Activated T-cell treated with anti-CD3 and anti-CD28 coated beads, Interleukin-2, amount 50 U/mL, for 72 hours (primary cell): Measurements from ENCODE around the gene ANKRD61. TPM values are rescaled to one million over a fixed set of nuclear protein-coding genes. Genes with fewer than 3 reads are reported as not detected.
A peak's percentile ranks its signal among the peaks of the same experiment; 100 is the strongest.

ENCODE experiments used
- ATAC-seq, 2 donors: fragments of 150-1000 bp; cut with Tn5 transposase; replicated peaks in 1 of 2; 2 replicates each; pipeline ENCODE4 v1.10.0; 2021; ENCODE audit warnings: moderate library complexity in 2 of 2, mild to moderate bottlenecking in 1 of 2
- DNase-seq, 2 donors: peaks; one replicate each; pipeline ENCODE4 v3.0.0; 2021 to 2022; ENCODE audit warnings: mixed read lengths in 1 of 2
- H3K27ac Mint-ChIP-seq: one replicate; pipeline ENCODE4 v1.8.0; 2022; ENCODE audit warnings: mild to moderate bottlenecking, moderate library complexity, mixed read lengths
- H3K27me3 Mint-ChIP-seq: one replicate; pipeline ENCODE4 v1.8.0; 2022; ENCODE audit warnings: low read depth, mixed read lengths
- H3K36me3 Mint-ChIP-seq, 2 donors: one replicate each; pipeline ENCODE4 v1.8.0; 2022; ENCODE audit warnings: mixed read lengths in 2 of 2, mild to moderate bottlenecking in 1 of 2; ENCODE audit not compliant: insufficient read depth in 2 of 2
- H3K4me1 Mint-ChIP-seq: one replicate; pipeline ENCODE4 v1.8.0; 2022; ENCODE audit warnings: low read depth, mixed read lengths
- H3K4me3 Mint-ChIP-seq, 2 donors: one replicate each; pipeline ENCODE4 v1.8.0; 2022; ENCODE audit warnings: mild to moderate bottlenecking in 2 of 2, mixed read lengths in 2 of 2, moderate library complexity in 2 of 2
- H3K9me3 Mint-ChIP-seq, 2 donors: one replicate each; pipeline ENCODE4 v1.8.0; 2022; ENCODE audit warnings: mixed read lengths in 2 of 2
- total RNA-seq, 2 donors: library from RNA; stranded (reverse); gene quantifications; one replicate each; pipeline ENCODE4 v1.2.3, GENCODE V29; 2022

Gene ANKRD61
- total RNA-seq, 2 donors from 2014 or later = not detected

GRCh38 chr7:6020371-6021286 is 10.5 kb upstream of the ANKRD61 start:
- Mint-ChIP-seq H3K4me1 (peaks cover 14% of the 10 kb centered on the region), H3K9me3 (no peaks in the 10 kb centered on the region), H3K27ac (peak overlapping the region; percentile 86), H3K4me3 (no peak overlapping the region), H3K27me3 (no peaks in the 10 kb centered on the region), H3K36me3 (peaks cover 18 to 46% of the 10 kb centered on the region in 2 donors)
- DNase-seq = no peak
- no peak for ATAC-seq

DNA sequence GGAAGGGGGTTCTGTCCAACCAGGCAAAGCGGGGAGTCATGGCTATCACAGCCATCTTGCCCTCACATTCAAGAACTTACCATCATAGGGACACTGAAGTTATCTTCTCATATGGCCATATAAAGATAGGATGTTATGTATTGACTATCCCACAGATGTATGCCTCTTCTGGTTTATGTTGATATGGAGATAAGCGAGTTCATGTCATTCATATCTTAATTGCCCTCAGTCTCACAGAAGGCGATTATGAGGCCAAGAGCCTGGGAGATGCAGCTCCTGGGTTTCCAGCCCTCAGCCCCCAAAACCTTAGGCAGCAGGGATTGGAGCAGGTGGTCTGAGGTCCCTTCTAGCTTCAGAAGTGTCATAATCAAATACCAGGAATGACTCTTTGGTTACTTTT is 8.5 kb upstream of the ANKRD61 start:
- H3K27ac Mint-ChIP-seq = no peak overlapping the region
- peaks cover 14 to 42% of the 10 kb centered on the region in 2 donors for H3K36me3 Mint-ChIP-seq
- ATAC-seq (no peak), DNase-seq (no peak)
- H3K27me3 Mint-ChIP-seq = no peaks in the 10 kb centered on the region
- H3K4me3 Mint-ChIP-seq = no peak overlapping the region
- H3K9me3 Mint-ChIP-seq = no peaks in the 10 kb centered on the region
- H3K4me1 Mint-ChIP-seq = peaks cover 18% of the 10 kb centered on the region

DNA sequence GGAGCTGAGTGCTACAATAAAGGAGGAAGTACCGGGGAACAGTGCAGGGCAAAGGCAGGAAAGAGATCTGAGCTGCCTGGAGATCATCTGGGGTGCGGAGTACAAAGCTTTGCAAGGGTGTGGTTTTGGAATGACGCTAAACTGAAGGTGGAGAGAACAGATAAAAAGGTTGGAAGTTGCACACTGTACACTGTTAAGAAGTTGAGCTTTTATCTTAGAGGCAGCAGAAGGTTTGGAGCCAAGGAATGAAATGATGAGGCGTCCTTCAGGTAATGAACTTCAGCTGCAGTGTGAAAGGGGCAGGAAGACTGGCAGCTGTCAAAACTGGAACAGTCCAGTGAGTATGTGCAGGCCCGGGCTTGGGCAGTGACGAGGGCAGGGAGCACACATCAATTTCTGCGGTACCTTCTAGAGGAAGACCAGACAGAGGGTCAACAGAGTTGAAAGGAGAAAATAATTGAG is 7.2 kb upstream of the ANKRD61 start:
- Mint-ChIP-seq H3K9me3 (no peaks in the 10 kb centered on the region), H3K36me3 (peaks cover 13 to 39% of the 10 kb centered on the region in 2 donors), H3K4me3 (no peak overlapping the region), H3K27me3 (no peaks in the 10 kb centered on the region), H3K27ac (peak overlapping the region; percentile 71), H3K4me1 (peaks cover 18% of the 10 kb centered on the region)
- no peak for ATAC-seq
- no peak for DNase-seq

- Mint-ChIP-seq H3K27ac (peak overlapping the region; percentile 93), H3K36me3 (peaks cover 8 to 30% of the 10 kb centered on the region in 2 donors), H3K4me1 (peaks cover 18% of the 10 kb centered on the region), H3K27me3 (no peaks in the 10 kb centered on the region), H3K9me3 (no peaks in the 10 kb centered on the region), H3K4me3 (peak overlapping the region; percentile 73 to 77)
- ATAC-seq = peak; percentile 91 to 99
- DNase-seq = peak; percentile 72 to 80
Measured at GRCh38 chr7:6026011-6026819, 5.0 kb upstream of the ANKRD61 start.

DNA sequence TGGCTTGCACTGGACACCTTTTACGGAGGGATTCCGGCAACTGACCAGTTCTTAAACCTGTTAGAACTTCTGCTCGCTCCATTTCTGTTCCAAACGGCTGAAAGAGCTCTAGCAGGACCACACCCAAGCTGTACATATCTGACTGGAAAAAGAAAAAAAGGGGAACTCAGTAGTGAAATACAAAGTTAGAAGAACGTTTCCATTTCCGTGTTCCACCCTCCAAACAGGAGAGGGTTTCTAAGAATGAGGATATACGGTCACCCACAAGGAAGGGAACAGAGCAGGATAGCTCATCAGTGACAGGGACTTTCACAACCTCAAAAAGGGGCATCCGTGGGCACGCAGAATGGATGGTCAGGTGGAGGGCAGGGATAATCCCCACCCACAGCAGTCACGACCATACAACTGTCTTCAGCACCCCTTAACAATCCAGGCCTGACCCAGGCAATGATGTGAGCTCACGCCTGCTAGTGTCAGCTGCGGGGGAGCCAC is 4.3 kb upstream of the ANKRD61 start:
- Mint-ChIP-seq H3K27ac (peak overlapping the region; percentile 93), H3K4me3 (peak overlapping the region; percentile 73 to 77), H3K36me3 (peaks cover 11 to 27% of the 10 kb centered on the region in 2 donors), H3K27me3 (no peaks in the 10 kb centered on the region), H3K9me3 (no peaks in the 10 kb centered on the region), H3K4me1 (peaks cover 24% of the 10 kb centered on the region)
- DNase-seq (no peak), ATAC-seq (peak in 1 of 2 donors; percentile 36)

- H3K27ac Mint-ChIP-seq = no peak overlapping the region
- no peaks in the 10 kb centered on the region for H3K9me3 Mint-ChIP-seq
- peaks cover 11 to 24% of the 10 kb centered on the region in 2 donors for H3K36me3 Mint-ChIP-seq
- no peak for DNase-seq
- H3K4me3 Mint-ChIP-seq = no peak overlapping the region
- no peaks in the 10 kb centered on the region for H3K27me3 Mint-ChIP-seq
- peaks cover 24% of the 10 kb centered on the region for H3K4me1 Mint-ChIP-seq
- no peak for ATAC-seq
Measured at GRCh38 chr7:6027806-6028365, 3.3 kb upstream of the ANKRD61 start.

- Mint-ChIP-seq H3K4me3 (no peak overlapping the region), H3K4me1 (peaks cover 24% of the 10 kb centered on the region), H3K27me3 (no peaks in the 10 kb centered on the region), H3K36me3 (peaks cover 9 to 22% of the 10 kb centered on the region in 2 donors), H3K9me3 (no peaks in the 10 kb centered on the region), H3K27ac (peak overlapping the region; percentile 2)
- DNase-seq (no peak), ATAC-seq (no peak)
Measured at GRCh38 chr7:6028563-6028962, 2.6 kb upstream of the ANKRD61 start.

- ATAC-seq (no peak), DNase-seq (no peak)
- H3K4me1 Mint-ChIP-seq = peaks cover 14% of the 10 kb centered on the region
- peaks cover 8 to 21% of the 10 kb centered on the region in 2 donors for H3K36me3 Mint-ChIP-seq
- peak overlapping the region; percentile 41 for H3K27ac Mint-ChIP-seq
- no peaks in the 10 kb centered on the region for H3K9me3 Mint-ChIP-seq
- no peaks in the 10 kb centered on the region for H3K27me3 Mint-ChIP-seq
- no peak overlapping the region for H3K4me3 Mint-ChIP-seq
Measured at GRCh38 chr7:6031567-6031966, 391 bp downstream of the ANKRD61 start.

- H3K4me1 Mint-ChIP-seq = peaks cover 8% of the 10 kb centered on the region
- H3K4me3 Mint-ChIP-seq = no peak overlapping the region
- no peaks in the 10 kb centered on the region for H3K9me3 Mint-ChIP-seq
- no peak for DNase-seq
- peaks cover 8 to 24% of the 10 kb centered on the region in 2 donors for H3K36me3 Mint-ChIP-seq
- ATAC-seq = no peak
- H3K27me3 Mint-ChIP-seq = no peaks in the 10 kb centered on the region
- peak overlapping the region; percentile 68 for H3K27ac Mint-ChIP-seq
Measured at GRCh38 chr7:6032167-6032566, 991 bp downstream of the ANKRD61 start.

DNA sequence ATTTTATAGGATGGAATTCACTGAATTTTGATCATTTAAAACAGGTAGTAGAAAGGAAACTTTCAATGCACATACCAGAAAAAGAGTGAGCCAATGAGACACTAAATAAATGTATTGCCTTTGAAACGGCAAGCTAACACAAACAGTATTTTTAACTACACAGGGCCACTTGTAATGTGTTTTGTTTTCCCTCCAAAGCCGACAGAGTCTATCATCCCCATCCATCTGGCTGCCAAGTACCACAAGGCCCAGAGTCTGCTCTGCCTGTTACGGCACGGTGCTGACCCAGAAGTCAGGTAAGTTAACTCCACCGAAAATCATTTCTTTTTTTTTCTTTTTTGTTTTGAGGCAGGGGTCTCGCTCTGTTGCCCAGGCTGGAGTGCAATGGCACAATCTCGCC is 1.5 kb downstream of the ANKRD61 start:
- no peak for DNase-seq
- peaks cover 8 to 24% of the 10 kb centered on the region in 2 donors for H3K36me3 Mint-ChIP-seq
- peak overlapping the region; percentile 68 for H3K27ac Mint-ChIP-seq
- no peak for ATAC-seq
- peaks cover 6% of the 10 kb centered on the region for H3K4me1 Mint-ChIP-seq
- H3K4me3 Mint-ChIP-seq = no peak overlapping the region
- H3K9me3 Mint-ChIP-seq = no peaks in the 10 kb centered on the region
- H3K27me3 Mint-ChIP-seq = no peaks in the 10 kb centered on the region

GRCh38 chr7:6035165-6035564 is 4.0 kb downstream of the ANKRD61 start:
- no peak overlapping the region for H3K4me3 Mint-ChIP-seq
- no peaks in the 10 kb centered on the region for H3K27me3 Mint-ChIP-seq
- H3K36me3 Mint-ChIP-seq = peaks cover 11 to 28% of the 10 kb centered on the region in 2 donors
- no peak overlapping the region for H3K27ac Mint-ChIP-seq
- no peaks in the 10 kb centered on the region for H3K9me3 Mint-ChIP-seq
- no peak for ATAC-seq
- DNase-seq = no peak
- peaks cover 6% of the 10 kb centered on the region for H3K4me1 Mint-ChIP-seq

DNA sequence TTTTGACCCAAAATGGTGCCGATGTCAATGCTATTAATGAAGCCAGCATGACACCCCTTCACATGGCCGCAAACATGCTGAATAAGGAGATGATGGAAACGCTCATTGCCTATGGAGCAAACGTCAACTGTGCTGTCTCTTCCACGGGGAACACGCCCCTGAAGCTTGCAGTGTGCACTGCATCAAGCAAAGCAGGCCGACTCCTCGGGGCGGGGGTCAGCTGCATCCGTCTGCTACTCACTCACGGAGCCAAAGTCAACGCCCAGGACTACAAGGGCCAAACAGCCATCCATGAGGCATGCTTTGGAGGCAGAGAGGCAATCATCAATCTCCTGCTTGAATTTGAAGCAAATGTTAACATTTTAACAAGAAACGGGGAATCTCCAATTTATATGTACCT is 4.5 kb downstream of the ANKRD61 start:
- Mint-ChIP-seq H3K27ac (no peak overlapping the region), H3K4me3 (no peak overlapping the region), H3K4me1 (peaks cover 6% of the 10 kb centered on the region), H3K27me3 (no peaks in the 10 kb centered on the region), H3K9me3 (no peaks in the 10 kb centered on the region), H3K36me3 (peaks cover 13 to 32% of the 10 kb centered on the region in 2 donors)
- ATAC-seq (no peak), DNase-seq (no peak)

DNA sequence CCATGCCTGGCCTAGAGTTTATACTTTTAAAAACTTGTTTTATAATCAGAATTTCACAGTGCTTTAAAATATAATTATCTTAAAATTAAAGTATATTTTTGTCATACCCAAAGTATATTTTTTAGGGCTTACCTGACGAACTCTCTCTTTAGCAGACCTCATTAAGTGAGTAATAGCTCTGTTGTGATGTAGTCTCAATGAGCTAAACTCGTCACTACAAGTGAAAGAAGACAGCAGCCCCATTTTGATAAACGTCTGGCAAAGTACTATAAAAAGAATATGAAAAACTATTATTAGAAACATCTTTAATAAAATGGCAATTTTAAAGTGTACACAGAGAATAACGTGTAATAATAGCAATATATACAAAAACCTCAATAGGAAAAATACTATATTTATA is 18.6 kb downstream of the ANKRD61 start:
- H3K9me3 Mint-ChIP-seq = no peaks in the 10 kb centered on the region
- H3K27ac Mint-ChIP-seq = no peak overlapping the region
- no peak overlapping the region for H3K4me3 Mint-ChIP-seq
- H3K4me1 Mint-ChIP-seq = peaks cover 3% of the 10 kb centered on the region
- H3K27me3 Mint-ChIP-seq = no peaks in the 10 kb centered on the region
- peaks cover 5 to 26% of the 10 kb centered on the region in 2 donors for H3K36me3 Mint-ChIP-seq
- no peak for ATAC-seq
- no peak for DNase-seq
